H1 (cell line): ENCODE data around the gene DNAJC11. TPM values are rescaled to one million over a fixed set of nuclear protein-coding genes. Genes with fewer than 3 reads are reported as not detected.

ENCODE experiments used
- CTCF ChIA-PET: fragments of 300-600 bp; sonication (Branson Sonifier 250); formaldehyde crosslinking; loops from one replicate; lab custom pipeline; 2021; ENCODE audit not compliant: partially characterized antibody; lab: Charles Lee
- POLR2A ChIA-PET: fragments of 300-600 bp; sonication (Branson Sonifier 250); formaldehyde crosslinking; loops from one replicate; lab custom pipeline; 2021; ENCODE audit warnings: inconsistent platforms; ENCODE audit not compliant: partially characterized antibody; lab: Charles Lee
- DNase-seq, 2 experiments: peaks; one replicate each; pipeline versions ENCODE4 v3.0.0 to v3.0.0-alpha.2; 2010 to 2022; ENCODE audit warnings: low spot score in 2 of 2, low read depth in 1 of 2, mixed read lengths in 1 of 2
- FAIRE-seq: peaks from 2 replicates; lab custom pipeline; 2011; peaks lifted over from hg19 to GRCh38; lab: Jason Lieb, UNC
- H2AFZ ChIP-seq: 2 replicates; pipeline ENCODE4 v1.8.1; 2012; ENCODE audit warnings: low read length, inconsistent platforms
- H2AK5ac ChIP-seq: 2 replicates; pipeline ENCODE4 v1.6.1; 2013; ENCODE audit warnings: low read depth, low read length
- H2BK120ac ChIP-seq: replicated peaks from 2 replicates; pipeline ENCODE3; 2013; ENCODE audit warnings: low read depth, low read length, inconsistent platforms
- H2BK12ac ChIP-seq: 2 replicates; pipeline ENCODE4 v1.6.1; 2013; ENCODE audit warnings: low read depth, low read length
- H2BK15ac ChIP-seq: 2 replicates; pipeline ENCODE4 v1.6.1; 2013; ENCODE audit warnings: low read length
- H2BK20ac ChIP-seq: 2 replicates; pipeline ENCODE4 v1.6.1; 2013; ENCODE audit warnings: low read length
- H2BK5ac ChIP-seq: 2 replicates; pipeline ENCODE4 v1.6.1; 2013; ENCODE audit warnings: low read depth, low read length
- H3K14ac ChIP-seq: 2 replicates; pipeline ENCODE4 v1.6.1; 2013; ENCODE audit warnings: inconsistent platforms; ENCODE audit not compliant: insufficient read length
- H3K18ac ChIP-seq: 2 replicates; pipeline ENCODE4 v1.6.1; 2013; ENCODE audit warnings: low read length; ENCODE audit errors: extremely low read depth
- H3K23ac ChIP-seq: 2 replicates; pipeline ENCODE4 v1.6.1; 2013; ENCODE audit warnings: inconsistent platforms; ENCODE audit not compliant: insufficient read length
- H3K23me2 ChIP-seq: 2 replicates; pipeline ENCODE4 v1.6.1; 2013; ENCODE audit warnings: low read depth, low read length
- H3K27ac ChIP-seq: 2 replicates; pipeline ENCODE4 v1.6.1; 2011; ENCODE audit warnings: low read depth, low read length, inconsistent platforms
- H3K27me3 ChIP-seq, 4 experiments: replicated peaks in 1 of 4; 1 replicate in 1 of 4; 2 replicates in 3 of 4; pipeline versions ENCODE4 v1.6.1 to v1.8.1; 2011 to 2013; ENCODE audit warnings: low read length in 3 of 4, mild to moderate bottlenecking in 3 of 4, inconsistent platforms in 2 of 4, mixed read lengths in 2 of 4, moderate library complexity in 1 of 4; ENCODE audit not compliant: control insufficient read depth in 3 of 4, insufficient read depth in 3 of 4; ENCODE audit errors: extremely low read depth in 1 of 4
- H3K36me3 ChIP-seq, 4 experiments: 2 replicates each; pipeline versions ENCODE4 v1.6.1 to v1.8.1; 2011 to 2013; ENCODE audit warnings: mild to moderate bottlenecking in 4 of 4, low read length in 3 of 4, moderate library complexity in 2 of 4, control low read depth in 1 of 4, inconsistent platforms in 1 of 4; ENCODE audit not compliant: insufficient read depth in 4 of 4, control insufficient read depth in 2 of 4
- H3K4ac ChIP-seq: replicated peaks from 2 replicates; pipeline ENCODE3; 2013; ENCODE audit warnings: low read length, low read depth, mixed read lengths, inconsistent platforms; ENCODE audit not compliant: insufficient read length
- H3K4me1 ChIP-seq, 4 experiments: replicated peaks in 1 of 4; 1 replicate in 1 of 4; 2 replicates in 3 of 4; pipeline versions ENCODE4 v1.6.1 to v1.8.1; 2011 to 2013; ENCODE audit warnings: low read length in 3 of 4, inconsistent platforms in 2 of 4, mixed read lengths in 1 of 4; ENCODE audit not compliant: insufficient read depth in 4 of 4, control insufficient read depth in 3 of 4
- H3K4me2 ChIP-seq, 2 experiments: 2 replicates each; pipeline versions ENCODE4 v1.6.1 to v1.8.1; 2011 to 2013; ENCODE audit warnings: low read depth in 2 of 2, low read length in 2 of 2, control low read depth in 1 of 2, inconsistent platforms in 1 of 2, mild to moderate bottlenecking in 1 of 2; ENCODE audit not compliant: insufficient read depth in 1 of 2
- H3K4me3 ChIP-seq, 4 experiments: fragments of 200-600, 300-600 bp in 1 of 4; sonication (generic), shearing (Covaris generic), sonication (Bioruptor Twin) in 1 of 4; 2 replicates each; pipeline versions ENCODE4 v1.5.1 to v1.8.1; 2011 to 2016; ENCODE audit warnings: low read length in 4 of 4, low read depth in 3 of 4, control low read depth in 2 of 4, inconsistent platforms in 2 of 4, mild to moderate bottlenecking in 2 of 4, mixed read lengths in 1 of 4, moderate library complexity in 1 of 4; ENCODE audit not compliant: insufficient read depth in 2 of 4; ENCODE audit errors: extremely low read depth in 1 of 4
- H3K56ac ChIP-seq: replicated peaks from 2 replicates; pipeline ENCODE3; 2013; ENCODE audit warnings: low read depth, mild to moderate bottlenecking, mixed read lengths, low read length, inconsistent platforms; ENCODE audit not compliant: insufficient read length
- H3K79me1 ChIP-seq: 2 replicates; pipeline ENCODE4 v1.6.1; 2013; ENCODE audit warnings: low read depth, low read length, control low read depth
- H3K79me2 ChIP-seq, 2 experiments: 2 replicates each; pipeline versions ENCODE4 v1.6.1 to v1.8.1; 2012 to 2013; ENCODE audit warnings: low read length in 2 of 2, mild to moderate bottlenecking in 2 of 2, inconsistent platforms in 1 of 2; ENCODE audit not compliant: insufficient read depth in 2 of 2, control insufficient read depth in 1 of 2
- H3K9ac ChIP-seq, 4 experiments: replicated peaks in 1 of 4; 1 replicate in 1 of 4; 2 replicates in 3 of 4; pipeline versions ENCODE4 v1.6.1 to v1.8.1; 2011 to 2013; ENCODE audit warnings: low read depth in 3 of 4, low read length in 3 of 4, control low read depth in 2 of 4, mild to moderate bottlenecking in 2 of 4, moderate library complexity in 2 of 4, inconsistent platforms in 1 of 4; ENCODE audit errors: extremely low read depth in 1 of 4
- H3K9me3 ChIP-seq, 2 experiments: 2 replicates each; pipeline versions ENCODE4 v1.6.1 to v1.8.1; 2012 to 2013; ENCODE audit warnings: mild to moderate bottlenecking in 2 of 2, moderate library complexity in 2 of 2, control low read depth in 1 of 2, inconsistent platforms in 1 of 2, low read depth in 1 of 2, low read length in 1 of 2, mixed read lengths in 1 of 2; ENCODE audit not compliant: insufficient read depth in 2 of 2
- H4K20me1 ChIP-seq, 2 experiments: replicated peaks in 1 of 2; 2 replicates each; pipeline versions ENCODE3 to v1.8.1; 2011 to 2013; ENCODE audit warnings: inconsistent platforms in 2 of 2, low read length in 2 of 2, mild to moderate bottlenecking in 1 of 2; ENCODE audit not compliant: insufficient read depth in 2 of 2, control insufficient read depth in 1 of 2
- H4K5ac ChIP-seq: 2 replicates; pipeline ENCODE4 v1.6.1; 2013; ENCODE audit warnings: low read length, low read depth, mixed read lengths, inconsistent platforms; ENCODE audit not compliant: insufficient read length
- H4K8ac ChIP-seq: 2 replicates; pipeline ENCODE4 v1.8.0; 2013; ENCODE audit warnings: mild to moderate bottlenecking, moderate library complexity, low read length, inconsistent platforms; ENCODE audit not compliant: insufficient read depth; ENCODE audit errors: extremely low read depth
- H4K91ac ChIP-seq: replicated peaks from 2 replicates; pipeline ENCODE3; 2013; ENCODE audit warnings: low read length, mixed read lengths, inconsistent platforms; ENCODE audit not compliant: insufficient read length
- BACH1 ChIP-seq: IDR thresholded peaks from 2 replicates; pipeline ENCODE4 v1.6.1; 2012; ENCODE audit warnings: low read length, improper control_type of control experiment
- BRCA1 ChIP-seq: IDR thresholded peaks from 2 replicates; pipeline ENCODE4 v1.6.1; 2012; ENCODE audit warnings: low read depth, low read length, improper control_type of control experiment
- CTBP2 ChIP-seq: IDR thresholded peaks from 2 replicates; pipeline ENCODE4 v1.7.0; 2011; ENCODE audit warnings: borderline replicate concordance, mild to moderate bottlenecking, moderate library complexity, mixed read lengths, low read length; ENCODE audit not compliant: insufficient read depth, insufficient read length
- FOSL1 ChIP-seq: IDR thresholded peaks from 2 replicates; pipeline ENCODE4 v1.6.1; 2011; ENCODE audit warnings: mild to moderate bottlenecking, low read depth, low read length, moderate library complexity; ENCODE audit not compliant: insufficient read depth
- JUN ChIP-seq: IDR thresholded peaks from 2 replicates; pipeline ENCODE4 v1.6.1; 2011; ENCODE audit warnings: low read depth, mild to moderate bottlenecking, improper control_type of control experiment, low read length
- JUND ChIP-seq: IDR thresholded peaks from 2 replicates; pipeline ENCODE4 v1.6.1; 2011; ENCODE audit warnings: mild to moderate bottlenecking, improper control_type of control experiment, low read length
- KDM4A ChIP-seq: IDR thresholded peaks from one replicate; pipeline ENCODE4 v1.7.1; 2012; ENCODE audit warnings: low read depth, mild to moderate bottlenecking, moderate library complexity, low read length, inconsistent platforms; ENCODE audit not compliant: severe bottlenecking
- MAFK ChIP-seq: IDR thresholded peaks from 2 replicates; pipeline ENCODE4 v1.6.1; 2012; ENCODE audit warnings: low read depth, mild to moderate bottlenecking, improper control_type of control experiment, low read length
- SP2 ChIP-seq: IDR thresholded peaks from 2 replicates; pipeline ENCODE4 v1.6.1; 2012; ENCODE audit warnings: mild to moderate bottlenecking, low read length, inconsistent platforms
- SUZ12 ChIP-seq: fragments of 200-600 bp; sonication (generic); IDR thresholded peaks from 2 replicates; pipeline ENCODE4 v1.6.1; 2012; ENCODE audit warnings: mild to moderate bottlenecking, inconsistent platforms, low read length, moderate library complexity, mixed read lengths
- TAF7 ChIP-seq: optimal IDR thresholded peaks from 2 replicates; pipeline ENCODE3; 2011; ENCODE audit warnings: low read depth, mild to moderate bottlenecking, inconsistent platforms, low read length, moderate library complexity, borderline replicate concordance
- TEAD4 ChIP-seq: IDR thresholded peaks from 2 replicates; pipeline ENCODE4 v1.6.1; 2012; ENCODE audit warnings: low read depth, low read length, inconsistent platforms, mixed read lengths
- WGBS, 2 experiments: shearing (Covaris generic) in 1 of 2; methylation state at CpG; one replicate each; pipeline versions ENCODE4 v1.1.6 to v1.1.7; 2013 to 2015; ENCODE audit warnings: low lambda C conversion rate in 2 of 2, mixed read lengths in 2 of 2, inconsistent platforms in 1 of 2, low coverage in 1 of 2, missing lambda C conversion rate in 1 of 2; ENCODE audit not compliant: insufficient replicate concordance in 2 of 2, insufficient coverage in 1 of 2, insufficient read length in 1 of 2; ENCODE audit errors: extremely low coverage in 1 of 2, missing lambda C conversion rate in 1 of 2; 5-methylcytosine and 5-hydroxymethylcytosine counted together
- polyA plus RNA-seq, 7 experiments: library from polyadenylated mRNA; depleted of rRNA in 3 of 7; stranded (reverse) in 5 of 7; unstranded in 2 of 7; fragments of >200 nt in 5 of 7; fragments of 200-250 nt in 2 of 7; gene quantifications; 1 replicate in 5 of 7; 2 replicates in 1 of 7; 4 replicates in 1 of 7; pipeline versions ENCODE4 v1.2.1 to v1.2.3, GENCODE V29; 2011 to 2013; ENCODE audit warnings: missing spikeins in 2 of 7, mixed read lengths in 2 of 7
- total RNA-seq: library from RNA; stranded (reverse); fragmentation: NEBNext Ultra II Directional; extraction: Animal tissue kit (Norgen Biotek cat#: 25700); gene quantifications from 2 replicates; pipeline ENCODE4 v1.2.1, GENCODE V29; 2021
- TF ChIP-seq, protein P1 (sequence below): IDR thresholded peaks from 2 replicates; pipeline ENCODE4 v1.6.1; 2012; ENCODE audit warnings: low read length, inconsistent platforms

Gene DNAJC11
- total and polyA plus RNA-seq, 2 of the 8 experiments (the other 6 are each of a cell fraction or from before 2014, with no cell fraction given): 43.9 to 90.9 TPM

DNA sequence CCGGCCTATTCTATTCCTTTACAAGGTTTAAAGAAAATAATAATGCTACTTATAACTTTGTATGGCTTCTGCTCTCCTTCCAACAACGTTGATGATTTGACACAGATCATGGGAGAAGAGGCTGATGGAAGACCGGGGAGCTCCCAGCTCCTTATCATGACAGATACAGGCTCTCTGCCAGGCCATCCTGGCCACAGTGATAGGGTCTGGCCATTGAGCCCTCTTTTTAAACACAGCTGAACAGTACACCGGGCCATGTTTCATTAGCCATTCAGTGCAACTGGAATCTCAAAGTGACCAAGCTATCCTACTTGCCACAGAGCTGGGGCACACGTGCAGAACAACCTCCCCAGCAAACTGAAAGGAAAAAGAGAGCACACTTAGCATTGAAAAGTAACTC is 34.9 kb downstream of the DNAJC11 start:
- peaks cover 2 to 28% (median 4%) of the 10 kb centered on the region in 4 experiments; a peak in 6 of 8 replicates for H3K36me3 ChIP-seq
- CTCF ChIA-PET: interaction anchor here (4.2 kb wide), 1 partner anchor 20 kb away, joined by 17 read pairs; no protein-coding TSS in a partner anchor
- TF ChIP-seq TAF7 (no peak), KDM4A (no peak), SP2 (no peak), MAFK (no peak), BRCA1 (no peak), TEAD4 (no peak), SUZ12 (no peak), FOSL1 (no peak), JUN (no peak), JUND (no peak), BACH1 (no peak), CTBP2 (no peak)
- TF ChIP-seq, protein P1, sequence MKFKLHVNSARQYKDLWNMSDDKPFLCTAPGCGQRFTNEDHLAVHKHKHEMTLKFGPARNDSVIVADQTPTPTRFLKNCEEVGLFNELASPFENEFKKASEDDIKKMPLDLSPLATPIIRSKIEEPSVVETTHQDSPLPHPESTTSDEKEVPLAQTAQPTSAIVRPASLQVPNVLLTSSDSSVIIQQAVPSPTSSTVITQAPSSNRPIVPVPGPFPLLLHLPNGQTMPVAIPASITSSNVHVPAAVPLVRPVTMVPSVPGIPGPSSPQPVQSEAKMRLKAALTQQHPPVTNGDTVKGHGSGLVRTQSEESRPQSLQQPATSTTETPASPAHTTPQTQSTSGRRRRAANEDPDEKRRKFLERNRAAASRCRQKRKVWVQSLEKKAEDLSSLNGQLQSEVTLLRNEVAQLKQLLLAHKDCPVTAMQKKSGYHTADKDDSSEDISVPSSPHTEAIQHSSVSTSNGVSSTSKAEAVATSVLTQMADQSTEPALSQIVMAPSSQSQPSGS: no peak

More for the DNA sequence above, 34.9 kb downstream of the DNAJC11 start:
- H3K23ac ChIP-seq: no peak overlapping the region
- H2BK15ac ChIP-seq: no peak overlapping the region
- H3K79me1 ChIP-seq: peaks cover 2% of the 10 kb centered on the region; the same call in 1 of the 2 replicates
- H3K18ac ChIP-seq: no peak overlapping the region
- no peak overlapping the region for H4K91ac ChIP-seq
- no peaks in the 10 kb centered on the region for H3K4me1 ChIP-seq
- H3K27me3 ChIP-seq: no peaks in the 10 kb centered on the region
- no peak overlapping the region for H4K5ac ChIP-seq
- no peak overlapping the region for H2AFZ ChIP-seq
- H2AK5ac ChIP-seq: no peak overlapping the region
- no peak for FAIRE-seq
- no peak overlapping the region for H3K4me2 ChIP-seq
- H3K4ac ChIP-seq: no peak overlapping the region
- no peak for DNase-seq
- H4K20me1 ChIP-seq: peaks cover 0 to 11% of the 10 kb centered on the region in 2 experiments
- no peak overlapping the region for H2BK5ac ChIP-seq
- H3K27ac ChIP-seq: no peak overlapping the region
- peaks cover 0 to 2% of the 10 kb centered on the region in 2 experiments; a peak in 1 of 4 replicates for H3K9me3 ChIP-seq
- H2BK12ac ChIP-seq: no peak overlapping the region
- H2BK120ac ChIP-seq: no peak overlapping the region
- no peak overlapping the region for H3K56ac ChIP-seq
- no peak overlapping the region for H3K14ac ChIP-seq
- WGBS, 2 experiments: 90% methylated on average over 5 of the region's 5 CpGs; no CpG with 5 or more reads in 1 of the 2 experiments
- H3K79me2 ChIP-seq: peaks cover 0 to 11% of the 10 kb centered on the region in 2 experiments; a peak in 1 of 4 replicates
- POLR2A ChIA-PET: no interaction called here
- H3K4me3 ChIP-seq: no peak overlapping the region
- no peaks in the 10 kb centered on the region for H3K23me2 ChIP-seq
- H3K9ac ChIP-seq: no peak overlapping the region
- H2BK20ac ChIP-seq: no peak overlapping the region
- no peak overlapping the region for H4K8ac ChIP-seq
